HG02623 (cell line): ENCODE results near the gene SMAGP.
A peak's percentile ranks its signal among the peaks of the same experiment; 100 is the strongest.
"Not testable (repeated sequence)": the region's sequence is repeated elsewhere in the genome, so short reads cannot be mapped to it uniquely, and the experiment has no call there.

Experiments
- ATAC-seq: cut with Tn5 transposase; IDR thresholded peaks from one replicate; pipeline ENCODE4 v1.9.1; 2021; ENCODE audit warnings: moderate library complexity; ENCODE audit not compliant: unreplicated experiment

The SMAGP gene, protein sequence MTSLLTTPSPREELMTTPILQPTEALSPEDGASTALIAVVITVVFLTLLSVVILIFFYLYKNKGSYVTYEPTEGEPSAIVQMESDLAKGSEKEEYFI

DNA sequence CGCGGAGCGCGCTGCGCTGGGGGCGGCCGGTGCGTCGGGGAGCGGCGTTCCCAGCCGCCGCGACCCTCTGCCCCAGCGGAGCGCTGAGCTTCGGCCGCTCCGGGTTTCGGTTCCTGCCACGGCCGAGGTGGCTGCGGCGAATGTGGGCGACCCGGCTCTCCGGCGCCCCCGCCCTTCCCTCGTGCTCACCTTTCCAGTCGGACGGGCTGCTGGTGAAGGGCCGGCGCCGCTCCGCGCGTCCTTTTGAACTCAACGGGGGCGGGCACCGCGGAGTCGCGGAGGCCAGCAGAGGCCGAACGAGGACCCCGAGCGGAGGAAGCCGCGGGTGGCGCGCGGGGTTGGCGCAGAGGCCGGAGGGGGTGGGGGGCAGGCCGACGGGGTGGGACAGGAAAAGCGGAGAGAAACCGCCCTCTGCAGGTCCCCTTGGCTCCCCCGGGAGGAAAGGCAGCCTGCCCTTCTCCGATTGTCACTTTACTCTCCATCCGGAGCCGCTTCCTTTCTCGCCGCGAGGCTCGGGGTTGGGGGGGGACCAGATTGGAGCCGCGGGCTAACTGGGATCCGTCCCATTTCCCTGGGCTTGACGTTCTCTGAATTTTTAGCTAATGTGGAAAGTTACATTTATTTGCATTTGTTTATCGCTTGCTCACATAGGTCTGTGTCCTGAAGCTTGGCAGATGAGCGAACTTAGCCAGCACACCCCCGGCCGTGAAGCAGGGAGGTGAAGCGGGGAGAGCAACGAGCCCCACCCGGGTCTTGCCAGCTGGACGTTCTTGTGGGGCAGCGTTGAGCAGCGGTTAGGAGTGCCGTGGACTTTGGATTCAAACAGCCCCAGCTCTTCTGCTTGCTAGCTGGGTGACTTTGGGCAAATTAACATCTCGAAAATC lies at the start of gene SMAGP:
Gene SMAGP (minus strand): TSS at position 349 of the 884 bp plus-strand sequence. CDS start 1,137 bp downstream, outside the sequence.
- ATAC-seq: peak; percentile 65

DNA sequence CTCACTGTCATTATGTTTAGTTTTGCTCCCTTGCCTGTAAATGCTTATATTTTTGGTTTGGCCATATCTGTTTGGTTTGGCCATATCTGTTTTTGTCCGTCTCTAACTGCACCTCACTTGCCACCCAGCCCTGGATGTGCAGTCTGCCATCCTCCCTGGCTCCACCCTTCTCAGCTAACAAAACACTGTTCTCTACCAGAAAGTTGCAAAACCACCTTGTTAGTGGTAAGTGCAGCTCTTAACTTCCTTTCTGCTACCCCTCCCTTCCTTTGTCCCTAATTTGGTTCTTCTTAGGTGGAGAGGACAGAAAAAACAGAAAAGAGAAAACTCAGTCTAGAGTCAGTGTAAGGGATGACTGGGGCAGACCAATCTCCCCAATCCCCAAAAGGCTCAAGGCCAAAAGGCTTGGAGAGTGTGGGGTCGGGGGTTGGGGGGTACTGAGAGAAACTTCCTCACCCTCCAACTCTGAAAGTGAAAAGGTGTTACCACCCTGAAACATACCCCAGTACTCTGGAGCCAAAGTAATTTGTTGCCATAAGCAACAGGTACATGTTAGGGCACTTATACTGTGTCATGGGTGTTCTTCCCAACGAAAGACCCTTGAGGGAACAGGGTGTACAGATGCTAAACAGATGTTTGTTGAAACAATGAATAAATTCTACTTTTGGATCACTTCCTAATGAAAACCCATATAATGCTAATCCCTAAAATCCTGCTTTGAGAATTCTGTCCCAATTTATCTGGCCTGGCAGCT lies 48.8 kb upstream of the SMAGP start:
- peak; percentile 51 for ATAC-seq

DNA sequence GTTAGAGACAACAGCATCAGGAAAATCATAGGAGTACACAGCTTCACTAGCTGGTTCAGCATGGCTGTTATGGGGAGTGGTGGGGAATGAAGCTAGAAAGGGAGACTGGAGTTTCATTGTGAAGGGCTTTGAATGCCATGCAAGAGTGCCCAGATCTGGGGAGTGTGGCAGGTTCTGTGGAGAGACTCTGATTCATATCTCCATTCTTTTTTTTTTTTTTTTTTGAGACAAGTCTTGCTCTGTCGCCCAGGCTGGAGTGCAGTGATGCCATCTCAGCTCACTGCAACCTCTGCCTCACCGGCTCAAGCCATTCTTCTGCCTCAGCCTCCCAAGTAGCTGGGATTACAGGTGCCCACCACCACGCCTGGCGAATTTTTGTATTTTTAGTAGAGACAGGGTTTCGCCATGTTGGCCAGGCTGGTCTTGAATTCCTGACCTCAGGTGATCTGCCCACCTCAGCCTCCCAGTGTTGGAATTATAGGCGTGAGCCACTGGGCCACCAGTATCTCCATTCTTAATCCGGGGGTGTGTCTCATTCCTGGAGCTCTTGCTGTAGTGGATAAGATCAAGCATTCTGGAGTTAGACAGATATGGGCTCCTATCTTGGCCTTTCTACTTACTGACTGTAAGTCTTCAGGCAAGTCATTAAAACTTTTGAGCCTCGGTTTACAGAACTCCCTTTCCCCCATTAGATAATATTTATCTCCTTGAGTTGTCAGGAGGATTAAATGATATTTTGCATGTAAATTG lies 48.0 kb upstream of the SMAGP start:
- ATAC-seq: not testable (repeated sequence)

DNA sequence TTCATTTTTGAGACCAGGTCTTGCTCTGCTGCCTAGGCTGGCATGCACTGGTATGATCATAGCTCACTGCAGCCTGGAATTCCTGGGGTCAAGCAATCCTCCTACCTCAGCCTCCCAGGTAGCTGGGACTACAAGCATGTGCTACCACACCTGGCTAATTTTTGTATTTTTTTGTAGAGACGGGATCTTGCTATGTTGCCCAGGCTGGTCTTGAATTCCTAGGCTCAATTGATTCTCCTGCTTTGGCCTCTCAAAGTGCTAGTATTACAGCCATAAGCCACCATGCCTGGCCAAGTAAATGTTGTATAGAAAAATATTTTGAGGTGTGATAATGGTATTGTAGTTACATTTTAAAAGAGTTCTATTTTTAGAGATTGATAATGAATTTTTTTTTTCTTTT lies 41.2 kb upstream of the SMAGP start:
- ATAC-seq: no peak

DNA sequence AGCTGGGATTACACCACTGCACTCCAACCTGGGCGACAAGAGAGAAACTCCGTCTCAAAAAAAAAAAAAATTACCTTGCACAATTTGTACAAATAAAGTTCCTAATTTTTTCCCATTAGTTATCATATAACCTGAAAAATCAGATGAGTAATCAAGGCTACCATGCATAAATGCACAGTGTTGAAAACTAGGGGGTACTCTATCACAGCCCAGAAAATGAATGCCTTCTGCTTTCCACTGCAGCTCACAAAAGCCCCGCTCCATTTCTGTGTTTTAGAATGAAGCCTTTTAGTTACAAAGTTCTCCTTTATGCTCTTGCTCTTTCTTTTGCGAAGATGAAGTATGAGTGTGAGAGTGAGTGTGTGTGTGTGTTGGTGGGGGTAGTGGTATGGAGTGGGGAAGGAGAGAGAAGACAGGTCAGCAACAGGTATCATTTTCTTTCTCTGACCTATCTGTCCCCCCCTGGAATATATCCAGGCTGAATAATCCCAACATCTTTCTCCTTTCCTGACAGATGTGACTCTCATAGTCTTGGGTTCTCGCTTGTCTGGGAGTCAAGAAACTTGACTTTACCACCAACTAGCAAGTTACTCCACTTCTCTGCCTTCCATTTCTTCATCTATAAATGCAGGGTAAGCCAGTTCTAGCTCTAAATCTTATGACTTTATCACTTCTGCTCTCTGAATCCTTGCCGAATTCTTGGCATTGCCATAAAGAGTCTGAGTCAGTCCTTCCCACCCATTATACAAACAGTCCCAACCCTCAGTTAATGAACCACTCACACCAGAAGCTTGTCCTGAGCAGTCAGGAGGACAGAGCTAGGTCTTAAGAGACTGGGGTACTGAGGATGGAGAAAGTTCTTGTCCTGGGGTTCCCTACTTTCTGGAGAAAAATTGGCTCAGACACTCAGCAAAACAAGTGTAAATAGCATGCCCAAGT lies 37.7 kb upstream of the SMAGP start:
- no peak for ATAC-seq

DNA sequence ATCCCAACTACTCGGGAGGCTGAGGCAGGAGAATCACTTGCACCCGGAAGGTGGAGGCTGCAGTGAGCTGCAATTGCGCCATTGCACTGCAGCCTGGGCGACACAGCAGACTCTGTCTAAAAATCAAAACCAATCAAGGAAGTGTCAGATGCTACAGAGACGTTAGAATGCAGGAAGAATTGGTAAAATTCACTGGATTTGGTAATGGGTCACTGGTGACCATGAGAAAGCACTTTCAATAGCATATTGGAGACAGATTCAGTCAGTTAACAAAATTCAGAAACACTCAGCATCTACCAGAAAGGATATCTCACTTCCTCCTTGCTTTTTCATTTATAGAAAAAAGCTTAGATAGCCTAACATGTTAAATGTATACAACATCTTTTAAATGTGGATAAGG lies 36.3 kb upstream of the SMAGP start:
- no peak for ATAC-seq

DNA sequence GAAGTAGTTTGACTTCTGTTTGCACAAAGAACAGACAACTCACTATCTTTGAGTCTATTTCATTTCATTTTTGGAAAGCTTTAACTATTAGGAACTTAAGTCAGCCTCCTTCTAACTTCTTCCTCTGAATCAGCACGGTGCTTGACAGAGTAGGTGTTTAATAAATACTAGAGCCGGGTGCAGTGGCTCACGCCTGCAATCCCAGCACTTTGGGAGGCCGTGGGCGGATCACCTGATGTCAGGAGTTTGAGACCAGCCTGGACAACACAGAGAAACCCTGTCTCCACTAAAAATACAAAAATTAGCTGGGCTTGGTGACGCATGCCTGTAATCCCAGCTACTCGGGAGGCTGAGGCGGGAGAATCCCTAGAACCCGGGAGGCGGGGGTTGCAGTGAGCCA lies 30.6 kb upstream of the SMAGP start:
- not testable (repeated sequence) for ATAC-seq

DNA sequence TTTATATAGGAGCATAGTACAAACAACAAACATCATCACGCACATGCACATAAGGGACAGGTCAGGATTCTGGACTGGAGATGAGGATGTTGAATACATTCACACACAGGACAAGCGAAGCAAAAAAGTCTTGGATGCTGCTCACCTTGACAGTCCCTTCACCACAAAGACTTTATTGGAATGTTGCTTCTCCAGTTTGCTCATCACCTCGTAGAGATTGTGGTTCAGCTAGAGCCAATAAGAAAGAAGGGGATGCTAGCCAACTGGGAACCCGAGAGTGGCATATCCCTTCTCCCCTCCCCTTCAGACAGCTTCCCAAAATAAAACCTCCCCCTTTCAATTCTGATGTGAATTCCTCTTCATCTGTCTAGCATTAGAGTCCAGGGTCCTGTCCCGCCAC lies 25.4 kb upstream of the SMAGP start:
- no peak for ATAC-seq

DNA sequence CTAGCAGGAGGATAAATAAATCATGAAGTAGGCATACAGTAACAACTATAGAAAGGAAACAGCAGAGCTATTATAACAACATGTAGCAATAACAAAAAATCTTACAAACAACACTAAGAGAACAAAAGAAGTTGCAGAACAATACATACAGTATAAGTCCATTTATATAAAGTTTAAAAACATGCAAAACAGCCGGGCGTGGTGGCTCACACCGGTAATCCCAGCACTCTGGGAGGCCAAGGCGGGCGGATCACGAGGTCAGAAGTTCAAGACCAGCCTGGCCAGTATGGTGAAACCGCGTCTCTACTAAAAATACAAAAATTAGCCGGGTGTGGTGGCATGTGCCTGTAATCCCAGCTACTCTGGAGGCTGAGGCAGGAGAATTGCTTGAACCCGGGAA lies 23.9 kb upstream of the SMAGP start:
- not testable (repeated sequence) for ATAC-seq

DNA sequence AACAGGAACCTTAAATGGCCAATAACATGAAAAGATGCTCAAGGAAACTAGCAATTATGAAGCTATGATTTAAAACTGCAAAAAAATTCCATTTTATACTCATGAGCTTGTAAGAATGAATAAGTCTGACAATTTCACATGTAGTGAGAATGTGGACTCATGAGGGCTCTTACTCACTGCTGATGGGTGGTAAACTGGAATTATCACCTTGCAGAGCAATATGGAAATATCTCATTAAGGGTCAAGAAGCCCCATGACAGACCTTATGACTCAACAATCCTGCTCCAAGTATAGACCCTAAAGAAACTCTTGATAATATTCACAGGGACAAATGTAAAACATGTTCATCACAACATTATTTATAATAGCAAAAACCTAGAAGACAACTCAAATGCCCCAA lies 23.5 kb upstream of the SMAGP start:
- ATAC-seq: no peak

DNA sequence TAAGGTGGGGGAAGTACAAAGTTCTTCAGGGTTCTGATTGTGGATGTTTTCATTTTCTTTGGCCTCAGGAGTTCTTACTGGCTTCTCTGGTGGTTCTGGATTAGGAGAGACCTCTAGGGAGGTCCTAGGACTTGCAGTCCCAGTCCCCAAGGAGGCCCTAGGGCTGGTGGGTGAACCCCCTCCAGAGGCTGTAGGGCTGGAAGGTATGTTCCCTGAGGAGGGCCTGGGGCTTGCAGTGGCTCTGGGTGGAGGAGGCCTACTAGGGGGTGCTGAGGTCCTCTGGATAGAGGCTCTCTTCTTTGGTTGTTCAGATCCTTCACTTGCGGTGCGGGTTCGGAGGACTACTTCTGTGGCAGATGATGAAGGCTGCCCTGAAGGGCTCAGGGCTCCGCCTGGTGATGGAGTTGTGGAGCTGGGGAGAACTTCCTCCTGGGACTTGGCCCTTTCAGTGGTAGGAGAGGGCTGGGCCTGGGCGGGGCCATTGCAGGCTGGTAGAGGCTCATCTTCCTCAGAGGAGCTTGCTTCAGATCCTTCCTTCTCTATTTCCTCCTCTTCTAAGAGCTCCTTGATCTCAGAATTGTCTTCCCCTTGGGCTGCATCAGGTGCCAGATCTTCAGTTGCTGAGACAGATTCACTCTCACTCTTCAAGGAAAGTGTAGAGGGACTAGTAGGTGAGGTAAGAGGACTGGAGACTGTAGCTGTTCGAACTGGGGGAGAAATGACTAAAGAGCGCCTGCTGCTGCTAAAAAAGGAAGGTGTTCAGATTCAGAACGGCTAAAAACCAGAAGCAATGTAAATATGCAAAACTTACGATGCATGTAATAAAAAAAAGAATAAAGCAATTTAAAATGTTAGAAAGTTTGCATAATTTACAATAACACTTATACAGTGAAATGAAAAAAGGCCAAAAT lies 21.6 kb upstream of the SMAGP start:
- ATAC-seq: not testable (repeated sequence)

DNA sequence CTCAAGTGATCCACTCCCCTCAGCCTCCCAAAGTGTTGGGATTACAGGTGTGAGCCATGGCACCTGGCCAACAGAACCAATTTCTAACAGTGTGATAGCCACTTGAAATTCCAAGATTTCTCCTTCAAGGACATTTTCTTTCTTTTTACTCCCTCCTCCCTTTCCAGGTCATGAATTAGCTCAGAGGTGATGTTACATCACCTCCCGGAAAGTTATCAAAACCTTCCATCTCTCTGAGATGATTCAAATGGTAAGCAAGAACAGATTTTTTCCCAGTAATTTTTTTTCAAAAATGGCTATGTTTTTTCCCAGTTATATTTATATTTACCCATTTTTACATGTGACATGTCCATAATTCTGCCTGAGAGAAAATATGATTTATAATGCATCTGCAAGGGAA lies 15.6 kb upstream of the SMAGP start:
- ATAC-seq: no peak

DNA sequence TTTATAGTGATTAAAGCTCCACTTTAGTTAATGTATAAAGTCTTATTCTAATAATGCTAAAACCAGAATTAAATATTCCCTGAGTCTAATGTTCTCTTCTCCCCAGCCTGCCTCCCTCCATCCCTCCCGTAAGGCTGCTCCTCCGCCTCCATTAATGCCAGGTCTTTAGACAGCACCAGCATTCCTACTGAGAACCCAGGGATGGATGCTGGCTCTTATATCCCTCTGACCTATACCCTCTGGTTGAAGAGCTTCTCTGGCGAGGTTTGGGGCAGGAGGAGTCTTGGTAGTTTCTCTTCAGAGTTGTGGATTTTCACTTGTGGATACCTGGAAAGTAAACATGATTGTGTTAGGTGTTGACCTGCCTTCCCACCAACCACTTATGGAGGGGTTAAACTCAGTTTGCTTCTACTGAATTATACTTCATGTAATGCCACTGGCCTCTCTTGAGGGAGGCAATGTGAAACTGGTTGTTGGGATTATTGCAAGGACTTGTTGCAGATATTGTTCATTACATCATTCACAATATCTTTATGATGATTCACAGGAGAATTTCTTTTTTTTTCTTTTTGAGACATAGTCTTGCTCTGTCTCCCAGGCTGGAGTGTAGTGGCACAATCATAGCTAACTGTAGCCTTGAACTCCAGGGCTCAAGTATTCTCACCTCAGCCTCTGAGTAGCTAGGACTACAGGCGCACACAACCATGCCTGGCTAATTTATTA lies 11.1 kb upstream of the SMAGP start:
- no peak for ATAC-seq

DNA sequence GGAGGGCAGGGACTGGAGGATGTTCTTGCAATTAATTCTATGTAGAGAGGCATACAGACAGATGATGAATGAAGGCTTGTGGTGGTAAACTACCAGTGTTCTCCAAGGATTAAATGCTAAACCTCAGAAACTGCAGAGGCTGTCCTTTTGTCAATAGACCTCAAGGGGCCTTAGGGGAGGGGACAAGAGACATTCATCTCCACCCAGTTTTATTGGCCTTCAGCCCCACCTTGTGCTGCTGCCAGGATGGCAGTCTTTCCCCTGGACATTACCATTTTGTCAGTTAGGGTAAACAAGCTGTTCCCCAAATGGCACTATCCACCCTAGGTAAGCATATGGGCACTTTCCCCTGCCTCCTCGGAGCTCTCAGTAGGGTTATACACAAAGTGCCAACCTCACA lies 4.9 kb upstream of the SMAGP start:
- ATAC-seq: no peak

DNA sequence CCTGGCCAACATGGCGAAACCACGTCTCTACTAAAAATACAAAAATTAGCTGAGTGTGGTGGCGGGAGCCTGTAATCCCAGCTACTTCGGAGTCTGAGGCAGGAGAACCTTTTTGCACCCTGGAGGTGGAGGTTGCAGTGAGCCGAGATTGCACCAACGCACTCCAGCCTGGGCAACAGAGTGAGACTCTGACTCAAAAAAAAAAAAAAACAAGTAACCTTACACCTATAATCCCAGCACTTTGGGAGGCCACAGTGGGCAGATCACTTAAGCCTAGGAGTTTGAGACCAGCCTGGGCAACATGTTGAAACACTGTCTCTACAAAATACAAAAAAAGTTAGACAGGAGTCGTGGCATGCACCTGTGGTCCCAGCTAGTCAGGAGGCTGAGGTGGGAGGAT lies 2.6 kb upstream of the SMAGP start:
- not testable (repeated sequence) for ATAC-seq

DNA sequence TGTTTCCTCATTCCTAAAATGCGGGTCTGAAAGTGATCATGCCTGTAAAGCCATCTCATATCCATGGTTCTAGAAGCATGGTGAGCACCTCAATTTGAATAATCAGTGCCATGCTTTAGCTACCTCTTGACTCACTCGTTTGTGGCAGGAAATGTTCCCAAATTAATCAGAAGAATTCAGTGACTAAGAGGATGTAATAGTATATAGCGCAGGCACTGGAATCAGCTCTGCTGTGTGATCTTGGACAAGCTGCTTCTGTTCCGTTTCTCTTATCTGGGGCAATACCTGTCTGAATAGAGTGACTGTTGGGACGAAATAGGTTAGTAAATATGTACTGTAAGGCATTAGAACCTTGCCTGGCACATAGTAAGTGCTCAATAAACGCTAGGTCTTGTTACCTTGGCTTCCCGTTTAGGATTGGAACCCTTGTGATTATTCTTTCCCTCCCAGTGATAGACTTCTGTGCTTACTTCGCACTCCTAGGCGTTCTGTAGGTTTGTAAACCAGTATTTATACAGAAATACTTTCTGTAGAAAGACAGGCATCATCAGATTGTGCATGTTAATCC lies 820 bp upstream of the SMAGP start:
- ATAC-seq: no peak

DNA sequence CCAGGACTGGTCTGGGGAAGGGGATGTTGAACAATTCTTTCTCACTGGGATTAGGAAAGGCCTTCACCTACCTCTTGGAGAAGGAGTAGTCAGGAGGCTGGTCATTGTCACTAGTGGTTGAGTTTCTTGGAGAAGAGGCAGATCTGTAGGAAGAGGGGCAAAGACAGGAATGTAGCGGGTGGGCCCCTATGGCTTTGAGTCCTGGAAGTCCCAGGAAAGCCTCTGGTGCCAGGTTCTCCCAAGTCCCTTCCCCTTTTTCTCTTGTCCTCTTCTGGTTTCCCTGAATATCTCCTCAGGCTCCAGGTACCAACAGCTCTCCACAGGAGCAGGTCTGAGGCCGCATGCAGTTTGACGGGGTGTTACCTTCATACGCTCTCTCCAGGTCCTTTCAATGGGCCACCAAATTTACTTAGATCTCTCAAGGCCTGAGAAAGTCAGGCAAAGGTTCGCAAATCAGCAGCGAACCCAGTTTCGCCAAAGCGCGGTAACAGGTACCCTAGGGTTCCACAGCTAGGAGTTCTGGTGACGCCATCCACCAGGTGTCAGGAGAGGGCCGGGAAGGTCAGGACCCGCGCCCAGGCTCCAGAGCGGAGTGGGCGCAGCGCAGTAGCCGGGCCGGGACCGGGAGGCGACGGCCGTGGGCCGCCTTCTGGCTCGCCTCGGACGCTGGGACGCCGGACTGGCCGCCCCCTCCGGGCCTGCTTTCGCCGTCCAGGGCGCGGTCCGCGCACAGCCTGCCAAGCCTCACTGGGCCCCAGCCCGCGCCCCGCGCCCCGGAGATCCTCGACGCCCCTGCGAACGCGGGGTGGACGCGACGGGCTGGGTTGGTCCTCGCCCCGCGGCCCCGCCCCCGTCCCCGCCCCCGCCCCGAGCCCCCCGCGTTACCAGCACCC lies 795 bp downstream of the SMAGP start:
- ATAC-seq: peak; percentile 45
